GM21825 (cell line): Measurements from ENCODE around the gene TAGLN3.
A peak's percentile ranks its signal among the peaks of the same experiment; 100 is the strongest.
"Not testable (repeated sequence)": the region's sequence is repeated elsewhere in the genome, so short reads cannot be mapped to it uniquely, and the experiment has no call there.

Experiments
- ATAC-seq: cut with Tn5 transposase; IDR thresholded peaks from one replicate; pipeline ENCODE4 v1.9.1; 2021; ENCODE audit warnings: mild to moderate bottlenecking, moderate library complexity; ENCODE audit not compliant: unreplicated experiment

TAGLN3 gene

DNA sequence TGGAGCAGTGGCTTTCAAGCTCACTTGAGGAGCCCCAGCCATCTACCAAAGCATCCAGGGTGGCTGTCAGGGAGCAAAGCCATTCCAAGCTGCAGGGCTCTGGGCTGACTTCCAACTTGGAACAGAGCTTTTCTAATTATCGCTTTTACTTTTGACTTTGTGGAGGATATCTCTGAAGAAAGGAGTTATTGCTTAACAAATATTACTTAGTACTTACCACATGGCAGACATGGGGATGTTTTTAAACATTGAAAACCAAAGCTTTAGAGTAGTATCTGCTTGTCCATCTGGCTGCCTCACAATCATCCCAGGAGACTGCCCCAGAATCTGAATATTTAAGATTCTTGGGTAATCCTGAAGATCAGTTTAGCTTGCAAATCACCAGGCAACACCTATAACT, 8.9 kb downstream of the TAGLN3 start:
- no peak for ATAC-seq

DNA sequence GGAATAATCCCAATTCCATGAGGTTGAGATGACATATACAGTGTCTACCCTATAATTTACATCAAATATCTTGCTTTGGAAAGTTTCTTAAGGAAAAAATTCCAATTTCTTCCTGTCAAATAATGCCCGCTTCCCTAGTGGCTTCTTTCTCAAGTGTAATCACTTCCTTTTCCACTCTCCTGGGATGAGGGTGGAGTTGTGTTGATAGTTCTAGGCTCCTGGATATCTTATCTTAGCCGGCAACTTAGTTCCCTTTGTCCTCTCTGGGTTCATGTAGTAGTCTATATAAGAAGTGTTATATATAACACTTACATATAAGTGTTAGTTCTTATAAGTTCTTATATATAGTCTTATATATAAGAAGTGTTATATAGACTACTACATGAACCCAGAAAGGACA, 10.9 kb downstream of the TAGLN3 start:
- ATAC-seq: no peak

DNA sequence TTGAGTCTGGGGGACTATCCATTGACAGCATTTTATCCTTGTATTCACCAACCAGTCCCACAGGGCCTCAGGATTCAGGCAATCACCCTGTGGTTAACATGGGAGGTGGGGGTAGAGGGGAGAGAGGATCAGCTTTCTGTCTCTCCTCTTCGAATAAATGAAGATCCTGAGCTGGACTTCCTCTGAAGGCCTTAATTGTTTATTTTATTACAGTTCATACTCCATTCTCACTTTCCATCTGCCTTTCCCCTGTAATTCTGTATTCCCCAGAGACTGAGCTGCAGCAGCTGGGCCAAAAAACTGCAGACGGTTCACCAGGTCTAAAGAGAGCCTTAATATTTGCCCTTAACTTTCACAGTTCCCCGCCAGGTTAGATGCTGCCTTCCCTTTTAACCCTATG, 11.9 kb downstream of the TAGLN3 start:
- ATAC-seq: no peak

DNA sequence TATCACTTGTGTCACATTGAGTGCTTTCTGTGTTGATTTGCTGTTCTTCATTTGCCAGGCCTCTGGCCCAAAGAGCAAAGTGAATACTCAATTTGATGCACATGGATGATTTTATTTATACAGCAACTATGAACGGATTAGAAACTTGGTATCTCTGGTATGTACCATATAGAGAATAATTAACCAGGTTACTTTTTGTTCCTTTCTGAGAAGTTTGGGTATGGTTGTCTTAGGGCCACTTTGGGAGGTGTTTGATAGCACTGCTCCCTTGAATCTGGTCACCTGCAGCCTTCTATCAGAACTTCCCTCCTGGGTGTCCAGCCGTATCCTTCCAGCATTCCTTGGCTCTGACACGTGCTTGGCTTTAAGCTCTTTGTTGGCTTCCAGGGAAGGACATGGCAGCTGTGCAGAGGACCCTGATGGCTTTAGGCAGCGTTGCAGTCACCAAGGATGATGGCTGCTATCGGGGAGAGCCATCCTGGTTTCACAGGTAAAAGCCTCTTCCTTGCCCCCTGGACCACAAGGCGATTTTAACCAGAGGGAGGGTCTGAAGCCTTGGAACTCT, 12.7 kb downstream of the TAGLN3 start:
- ATAC-seq: no peak

DNA sequence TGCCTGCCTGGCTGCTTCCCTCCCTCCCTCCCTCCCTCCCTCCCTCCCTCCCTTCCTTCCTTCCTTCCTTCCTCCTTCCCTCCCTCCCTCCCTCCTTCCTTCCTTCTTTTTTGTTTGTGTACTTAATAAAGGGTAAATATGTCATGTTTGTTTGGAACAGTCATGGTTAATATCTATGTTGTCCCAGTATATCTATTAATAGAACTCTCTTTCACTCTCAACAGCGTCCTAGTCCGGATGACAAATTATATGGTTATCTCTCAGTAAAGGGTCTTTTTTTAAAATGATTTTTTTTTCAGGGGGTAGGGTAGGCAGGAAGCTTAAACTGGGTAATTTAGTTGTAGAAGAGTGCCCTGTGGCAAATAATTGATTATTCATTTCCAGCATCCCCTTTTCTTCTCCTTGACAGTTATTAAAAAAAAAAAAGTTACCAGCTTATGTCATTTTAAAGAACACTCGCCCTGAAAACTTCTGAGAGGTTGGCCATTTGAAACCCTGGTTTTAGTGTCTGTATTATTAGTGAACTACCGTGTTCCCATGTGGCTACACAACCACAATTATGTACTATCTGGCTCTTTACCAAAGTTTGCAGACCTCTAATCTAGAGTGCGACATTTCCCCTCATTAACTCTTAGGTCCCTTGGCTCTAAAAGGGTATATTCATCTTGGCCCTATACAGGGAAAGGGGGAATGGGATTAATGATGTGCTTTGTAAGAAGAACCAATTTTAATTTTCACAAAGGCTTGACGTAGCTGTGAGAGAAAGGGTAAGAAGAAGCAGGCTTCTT, 13.7 kb downstream of the TAGLN3 start:
- ATAC-seq: no peak

DNA sequence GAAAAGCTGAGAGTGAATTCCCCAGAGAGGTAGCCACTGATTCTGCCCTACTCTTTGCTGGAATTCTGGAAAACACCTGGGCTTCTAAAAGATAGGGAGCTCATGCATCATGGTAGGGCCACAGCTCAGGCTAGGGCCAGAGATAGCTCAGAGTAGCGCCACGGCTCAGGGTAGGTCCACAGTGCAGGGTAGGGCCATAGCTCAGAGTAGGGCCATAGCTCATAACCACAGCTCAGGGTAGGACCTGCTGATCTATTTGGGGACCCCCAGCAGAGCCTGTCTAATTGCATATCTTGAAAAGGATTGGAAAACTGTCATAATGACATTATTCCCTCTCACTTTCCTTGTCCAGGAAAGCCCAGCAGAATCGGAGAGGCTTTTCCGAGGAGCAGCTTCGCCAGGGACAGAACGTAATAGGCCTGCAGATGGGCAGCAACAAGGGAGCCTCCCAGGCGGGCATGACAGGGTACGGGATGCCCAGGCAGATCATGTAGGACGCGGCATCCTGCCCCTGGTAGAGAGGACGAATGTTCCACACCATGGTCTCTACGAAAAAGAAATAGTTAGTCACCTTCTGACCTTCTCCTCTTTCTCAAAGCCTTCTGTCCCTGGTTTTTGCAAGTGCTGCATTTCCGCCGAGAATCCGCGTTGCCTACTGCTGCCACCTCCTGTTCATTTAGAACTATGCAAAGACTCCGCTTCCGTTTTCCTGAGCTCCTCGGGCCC, 14.5 kb downstream of the TAGLN3 start:
- peak; percentile 91 for ATAC-seq

DNA sequence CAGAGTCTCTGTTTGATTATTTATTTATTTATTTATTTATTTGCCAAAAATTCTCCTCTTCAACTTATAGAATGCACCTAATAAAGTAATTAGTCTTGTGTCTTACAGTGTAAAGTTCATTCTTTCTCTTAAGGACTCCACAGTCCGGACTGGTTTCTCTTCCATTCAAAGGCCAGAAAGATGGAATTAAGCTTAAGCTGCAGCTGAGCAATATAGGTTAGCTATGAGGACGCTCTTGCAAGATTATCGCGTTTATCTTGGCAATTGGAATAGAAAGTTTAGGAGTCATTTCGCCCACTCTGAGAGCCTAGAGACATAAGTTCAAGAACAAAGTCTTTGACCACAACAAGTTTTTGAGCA, 15.0 kb downstream of the TAGLN3 start:
- ATAC-seq: peak; percentile 12

DNA sequence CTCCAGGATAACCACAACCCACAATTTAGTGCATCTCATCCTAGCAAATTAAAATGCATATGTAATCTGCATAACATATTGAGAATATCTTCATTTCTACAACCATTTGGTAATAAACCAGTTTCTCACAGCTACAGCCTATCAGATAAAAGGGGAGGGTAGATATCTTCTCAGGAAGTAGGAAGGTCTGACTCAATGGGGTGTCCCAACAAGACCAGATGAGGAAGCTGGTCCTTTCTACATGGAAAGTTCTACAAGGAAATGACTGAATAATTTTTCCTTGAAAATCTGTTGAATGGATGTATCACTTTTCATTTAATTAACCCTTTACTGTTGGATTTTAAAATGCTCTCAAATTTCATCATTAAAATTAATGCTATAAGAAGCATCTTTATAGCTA, 18.4 kb downstream of the TAGLN3 start:
- ATAC-seq: no peak

DNA sequence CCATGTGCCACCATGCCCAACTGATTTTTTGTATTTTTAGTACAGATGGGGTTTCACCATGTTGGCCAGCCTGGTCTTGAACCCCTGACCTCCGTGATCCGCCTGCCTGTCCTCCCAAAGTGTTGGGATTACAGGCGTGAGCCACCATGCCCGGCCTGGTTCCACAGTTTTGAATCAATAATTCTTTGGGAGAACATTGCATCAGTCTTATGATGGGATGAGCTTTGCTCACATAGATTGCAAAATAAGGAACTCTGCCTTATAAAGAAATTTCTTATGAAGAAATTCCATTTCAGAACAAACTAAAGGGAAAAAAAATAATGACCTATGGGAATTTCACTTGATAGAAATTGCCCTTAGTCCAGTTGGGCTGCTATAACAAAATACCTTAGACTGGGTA, 20.0 kb downstream of the TAGLN3 start:
- ATAC-seq: no peak

DNA sequence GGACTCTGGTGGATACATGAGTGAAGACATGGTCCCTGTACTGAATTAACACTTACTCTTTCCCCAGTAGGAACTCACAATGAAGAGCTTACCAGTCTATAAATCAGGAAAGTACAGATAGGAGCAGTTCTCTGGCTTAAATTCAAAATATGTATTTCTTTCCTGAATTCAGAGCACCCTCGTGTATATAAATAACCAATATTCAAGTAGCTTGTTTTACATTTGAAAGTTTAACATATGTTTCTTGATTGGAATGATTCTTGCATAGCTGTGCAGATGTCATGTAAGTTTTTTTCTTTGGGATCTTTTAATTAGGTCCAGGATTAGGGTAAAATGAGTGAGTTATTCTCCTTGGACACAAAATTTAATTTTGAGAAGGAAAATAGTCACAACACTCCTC, 21.0 kb downstream of the TAGLN3 start:
- ATAC-seq: no peak

DNA sequence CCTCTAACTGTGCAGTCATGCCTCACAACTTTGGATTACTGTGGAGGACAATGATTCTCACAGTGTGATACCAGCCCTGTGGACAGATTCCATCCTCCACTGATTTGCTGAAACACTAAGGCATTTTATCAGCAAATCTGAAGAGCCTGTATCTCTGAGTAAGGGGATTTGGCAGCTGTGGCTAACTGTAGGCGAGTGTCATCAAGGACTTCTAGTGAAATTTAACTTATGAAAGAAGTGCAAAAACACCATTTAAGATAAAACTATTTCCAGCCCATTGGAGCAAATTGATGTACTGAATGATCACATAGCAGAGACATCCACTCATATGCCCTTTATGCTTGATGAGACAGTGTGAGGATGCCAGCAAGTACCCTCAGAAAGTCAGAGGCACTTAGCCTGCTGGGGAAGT, 22.0 kb downstream of the TAGLN3 start:
- ATAC-seq: no peak

DNA sequence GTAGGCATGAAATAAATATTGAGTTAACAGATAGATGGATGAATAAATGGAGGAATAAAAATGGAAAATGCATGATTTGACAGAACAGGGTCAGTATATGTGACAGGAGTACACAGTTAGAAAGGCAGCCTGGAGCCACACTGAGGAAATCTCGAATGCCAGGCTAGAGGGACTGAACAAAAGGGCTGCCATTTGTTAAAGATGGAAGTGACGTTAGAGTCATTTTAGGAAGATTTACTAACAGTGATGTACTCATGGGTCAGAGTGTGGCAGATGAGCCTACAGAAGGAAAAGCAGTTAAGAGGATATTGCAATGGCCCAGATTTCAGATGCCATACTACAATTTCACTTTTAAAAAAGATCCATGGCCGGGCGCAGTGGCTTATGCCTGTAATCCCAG, 28.4 kb downstream of the TAGLN3 start:
- ATAC-seq: no peak

DNA sequence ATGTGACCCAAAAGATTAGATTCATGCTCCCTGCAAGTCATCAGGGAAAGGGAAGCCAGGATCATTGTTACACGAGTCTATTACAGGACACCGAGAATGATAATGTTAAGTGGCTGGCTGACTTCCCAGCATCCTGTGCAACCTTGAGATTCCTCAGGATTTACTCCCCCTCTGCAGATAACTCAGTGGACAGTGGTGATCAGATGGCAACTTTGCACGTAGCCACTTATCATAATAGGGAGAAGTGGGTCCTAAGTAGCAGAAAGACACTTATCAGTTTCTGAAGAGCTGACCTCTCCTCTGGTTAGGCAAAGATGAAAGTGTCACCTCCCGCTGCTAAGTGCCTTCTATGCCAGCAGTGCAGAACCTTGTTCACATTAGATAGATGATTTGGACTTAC, 29.1 kb downstream of the TAGLN3 start:
- no peak for ATAC-seq

DNA sequence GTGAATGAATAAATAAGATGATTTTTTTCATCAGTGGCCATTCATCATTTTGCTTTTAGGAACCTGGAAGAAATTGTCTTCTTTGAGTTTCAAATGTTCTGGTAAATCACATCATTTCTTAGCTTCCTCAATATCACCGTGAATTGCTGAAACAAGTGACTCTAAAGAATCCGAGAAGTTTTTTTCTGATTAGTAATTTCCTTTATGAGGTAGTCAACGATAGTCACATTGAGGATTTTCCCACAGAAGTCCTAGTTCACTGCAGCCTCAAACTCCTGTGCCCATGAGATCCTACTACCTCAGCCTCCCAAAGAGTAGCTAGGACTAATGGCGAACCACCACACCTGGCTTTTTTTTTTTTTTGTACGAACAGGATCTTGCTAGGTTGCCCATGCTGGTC, 32.2 kb downstream of the TAGLN3 start:
- no peak for ATAC-seq

DNA sequence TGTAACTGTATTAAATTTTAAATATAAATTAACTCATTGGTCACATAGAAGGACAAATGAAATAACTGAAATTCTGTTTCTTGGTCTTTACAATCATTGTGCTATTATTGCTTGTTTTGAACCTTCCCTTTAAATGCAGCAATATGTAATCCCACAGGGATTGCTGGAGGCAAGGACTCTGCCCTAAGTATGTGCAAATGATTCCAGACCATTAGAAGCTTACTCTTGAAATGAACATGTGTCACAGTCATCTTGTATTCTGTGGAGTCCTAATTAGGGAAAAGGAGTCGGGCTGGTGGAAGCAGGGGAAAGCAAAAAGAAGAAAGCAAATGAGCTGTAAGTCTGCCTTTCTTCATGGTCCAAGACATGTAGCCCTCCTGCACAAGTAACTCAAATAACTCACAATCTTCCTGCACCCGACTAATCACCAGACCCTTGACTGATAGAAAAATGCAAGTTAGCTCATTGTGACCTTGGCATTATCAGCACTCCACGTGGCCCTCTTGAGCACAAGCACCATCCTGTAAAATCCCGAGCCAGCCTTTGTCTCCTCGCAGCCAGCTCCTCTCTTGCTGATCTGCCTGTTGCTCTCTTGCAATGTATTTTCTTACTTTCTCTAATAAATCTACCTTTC, 33.5 kb downstream of the TAGLN3 start:
- ATAC-seq: no peak

DNA sequence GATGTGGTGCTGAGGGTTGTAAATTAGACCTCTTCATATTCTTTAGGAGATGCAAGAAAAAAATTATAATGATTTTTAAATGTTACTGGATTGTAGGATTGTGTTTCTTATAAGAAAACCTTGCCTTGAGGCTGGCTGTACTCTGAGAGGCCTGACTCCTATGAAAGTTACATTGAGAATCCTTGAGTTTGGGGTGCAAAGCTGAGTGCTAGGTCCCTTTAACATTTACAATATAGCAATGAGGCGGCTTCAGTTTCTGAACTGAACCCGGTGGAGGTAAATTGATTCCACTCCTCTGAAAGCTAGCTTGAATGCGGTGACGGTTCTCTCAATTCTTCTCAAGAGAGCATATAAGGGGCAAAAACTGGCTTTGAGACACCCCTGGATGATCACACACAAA, 35.7 kb downstream of the TAGLN3 start, which contains the start of gene TMPRSS7:
Gene TMPRSS7, plus strand, starts transcription at position 301 of the 400 bp plus-strand sequence. CDS start 110 bp downstream, outside the sequence.
- no peak for ATAC-seq

DNA sequence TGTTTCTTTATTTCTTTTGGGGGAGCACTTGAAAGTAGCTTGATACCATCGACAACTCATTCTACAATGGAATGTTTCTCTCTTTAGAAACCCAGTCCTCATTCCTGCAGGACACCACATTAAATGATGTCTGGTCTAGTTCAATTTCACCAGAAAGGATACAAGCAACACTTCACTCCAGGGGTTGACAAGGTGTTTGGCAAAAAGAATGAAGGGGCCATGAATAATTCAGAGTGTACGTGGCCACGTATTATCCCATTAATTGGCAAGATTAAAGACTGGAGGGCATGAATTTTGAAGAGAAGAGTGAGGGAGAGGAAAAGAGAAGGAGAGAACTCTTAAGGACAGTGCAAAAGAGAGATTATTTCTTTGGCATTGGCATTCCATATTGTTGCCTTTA, 36.5 kb downstream of the TAGLN3 start:
- ATAC-seq: no peak

DNA sequence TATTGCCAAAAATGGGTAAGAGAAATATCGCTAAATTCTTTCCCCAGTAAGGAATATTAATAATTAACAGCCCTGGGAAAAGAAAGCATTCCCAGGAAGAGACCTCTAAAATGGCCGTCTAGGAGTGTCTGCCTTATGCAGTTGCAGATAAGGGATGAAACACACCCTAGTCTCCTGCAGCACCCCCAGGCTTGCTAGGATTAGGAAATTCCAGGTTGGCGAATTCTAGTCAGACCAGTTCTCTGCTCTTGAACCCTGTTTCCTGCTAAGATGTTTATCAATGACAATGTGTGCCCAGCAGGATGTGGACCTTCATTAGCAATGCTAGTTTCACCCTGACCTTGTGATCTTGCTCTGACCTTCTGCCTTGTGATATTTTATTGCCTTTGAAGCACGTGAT, 38.5 kb downstream of the TAGLN3 start:
- not testable (repeated sequence) for ATAC-seq

DNA sequence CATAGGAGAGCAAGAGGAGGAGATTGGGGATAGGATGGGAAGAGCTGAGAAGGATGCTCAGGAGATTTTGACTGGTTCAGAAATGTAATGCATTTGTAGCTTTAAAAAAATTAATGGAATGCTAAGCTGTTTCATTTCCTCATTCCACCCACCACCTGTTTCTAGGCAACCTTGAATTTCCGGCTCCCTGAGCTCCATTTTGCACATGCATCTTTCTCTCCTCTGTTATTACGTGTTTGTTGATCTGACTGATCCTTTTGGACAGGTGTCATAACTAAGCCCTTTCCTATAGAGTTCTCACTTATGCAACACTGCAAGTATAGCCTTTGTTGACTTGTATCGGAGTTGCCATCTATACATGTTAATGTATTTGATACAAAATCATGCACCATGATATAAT, 40.1 kb downstream of the TAGLN3 start:
- no peak for ATAC-seq

DNA sequence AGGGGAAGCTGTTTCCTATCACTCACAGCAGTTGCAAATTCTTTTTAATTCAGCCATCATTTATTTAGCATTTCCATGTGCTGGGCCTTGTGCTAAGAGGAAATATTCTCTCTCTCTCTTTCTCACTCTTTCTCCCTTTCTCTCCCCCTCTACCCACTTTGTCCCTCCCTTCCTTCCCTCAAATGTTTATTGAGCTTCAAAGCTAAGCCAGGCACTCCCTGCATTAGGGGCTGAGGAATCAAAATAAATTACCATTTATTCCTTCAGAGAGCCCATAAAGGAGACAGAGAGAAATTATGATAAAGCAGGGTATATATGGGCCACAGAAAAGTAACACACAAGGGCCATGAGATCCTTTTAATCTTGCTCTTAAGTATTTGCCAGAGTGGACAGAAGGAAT, 42.6 kb downstream of the TAGLN3 start:
- ATAC-seq: no peak

DNA sequence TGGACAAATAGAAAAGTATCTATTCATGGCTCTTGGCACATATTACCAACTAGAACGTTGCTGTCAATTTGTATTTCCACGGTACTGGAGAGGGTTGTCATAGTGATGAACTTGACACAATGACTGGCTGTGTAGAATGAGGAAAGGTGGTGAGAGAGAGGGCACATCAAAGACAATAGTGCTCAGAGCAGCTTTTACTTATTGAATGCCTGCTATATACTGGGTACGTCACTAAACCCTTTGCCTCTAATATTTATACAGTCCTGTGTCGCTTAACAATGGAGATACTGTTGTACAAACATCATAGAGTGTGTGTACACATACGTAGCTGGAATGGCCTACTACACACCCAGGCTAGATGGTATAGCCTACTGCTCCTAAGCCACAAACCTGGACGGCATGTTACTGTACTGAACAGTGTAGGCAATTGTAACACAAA, 44.1 kb downstream of the TAGLN3 start:
- no peak for ATAC-seq
